ENCODE data around the gene ATP8A1. TPM values are rescaled to one million over a fixed set of nuclear protein-coding genes. Genes with fewer than 3 reads are reported as not detected.

ATP8A1 gene
- total RNA-seq, 6 donors from 2014 or later = 39.5 to 264 (median 144) TPM

DNA sequence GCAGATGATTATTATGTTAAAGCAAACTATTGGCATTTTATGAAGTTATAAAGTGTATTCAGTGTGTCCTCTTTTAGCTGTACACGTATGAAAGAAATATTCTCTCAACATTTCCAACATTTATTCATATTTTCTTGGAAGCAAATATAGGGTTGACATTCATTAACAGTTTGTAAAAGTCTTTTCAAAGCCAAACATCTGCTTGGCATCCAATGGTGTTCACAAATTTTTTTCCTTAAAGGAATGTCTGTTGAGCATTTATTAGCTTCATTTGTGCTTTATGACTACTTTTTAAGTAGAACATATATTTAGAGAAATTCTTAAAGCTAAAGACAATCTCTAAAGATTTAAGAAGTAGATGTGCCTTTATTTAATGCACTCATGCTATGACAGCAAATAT lies 176.6 kb downstream of the ATP8A1 start:
- no peaks in the 10 kb centered on the region for H3K4me1 ChIP-seq
- TF ChIP-seq POLR2A (IDR thresholded peaks at IDR 0.05) (no peak), EP300 (IDR thresholded peaks at IDR 0.05) (no peak), POLR2AphosphoS5 (IDR thresholded peaks at IDR 0.05) (no peak)
- TF ChIP-seq, protein P1, sequence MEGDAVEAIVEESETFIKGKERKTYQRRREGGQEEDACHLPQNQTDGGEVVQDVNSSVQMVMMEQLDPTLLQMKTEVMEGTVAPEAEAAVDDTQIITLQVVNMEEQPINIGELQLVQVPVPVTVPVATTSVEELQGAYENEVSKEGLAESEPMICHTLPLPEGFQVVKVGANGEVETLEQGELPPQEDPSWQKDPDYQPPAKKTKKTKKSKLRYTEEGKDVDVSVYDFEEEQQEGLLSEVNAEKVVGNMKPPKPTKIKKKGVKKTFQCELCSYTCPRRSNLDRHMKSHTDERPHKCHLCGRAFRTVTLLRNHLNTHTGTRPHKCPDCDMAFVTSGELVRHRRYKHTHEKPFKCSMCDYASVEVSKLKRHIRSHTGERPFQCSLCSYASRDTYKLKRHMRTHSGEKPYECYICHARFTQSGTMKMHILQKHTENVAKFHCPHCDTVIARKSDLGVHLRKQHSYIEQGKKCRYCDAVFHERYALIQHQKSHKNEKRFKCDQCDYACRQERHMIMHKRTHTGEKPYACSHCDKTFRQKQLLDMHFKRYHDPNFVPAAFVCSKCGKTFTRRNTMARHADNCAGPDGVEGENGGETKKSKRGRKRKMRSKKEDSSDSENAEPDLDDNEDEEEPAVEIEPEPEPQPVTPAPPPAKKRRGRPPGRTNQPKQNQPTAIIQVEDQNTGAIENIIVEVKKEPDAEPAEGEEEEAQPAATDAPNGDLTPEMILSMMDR (IDR thresholded peaks at IDR 0.05) = no peak
- no peaks in the 10 kb centered on the region for H3K27me3 ChIP-seq
- H3K4me3 ChIP-seq = no peak overlapping the region
- WGBS, 2 donors = 76 to 93% methylated on average over 1 of the region's 1 CpG
- no peak overlapping the region for H3K27ac ChIP-seq
- no peak for DNase-seq
- ATAC-seq (ENCODE audit: low FRiP score in 2 of 2) = no peak
- H3K9me3 ChIP-seq = no peaks in the 10 kb centered on the region
- H3K36me3 ChIP-seq = no peaks in the 10 kb centered on the region

DNA sequence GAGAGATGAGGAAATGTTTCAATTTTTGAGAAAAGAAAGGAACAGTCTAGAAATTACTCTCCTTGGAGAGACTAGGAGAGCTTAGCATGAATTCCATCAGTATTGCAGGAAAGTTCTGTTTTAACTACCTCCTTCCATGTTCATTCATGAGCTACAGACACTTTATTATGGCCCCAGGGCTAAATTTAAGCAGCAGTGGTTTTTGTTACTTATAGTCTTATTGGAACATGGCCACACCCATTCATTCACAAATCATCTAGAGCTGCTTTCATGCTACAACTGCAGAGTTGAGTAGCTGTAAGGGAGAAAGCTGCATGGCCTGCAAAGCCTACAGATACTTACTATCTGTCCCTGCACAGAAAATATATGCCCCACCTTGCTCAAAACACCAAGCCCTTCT lies 178.0 kb downstream of the ATP8A1 start:
- DNase-seq (no peak), ATAC-seq (ENCODE audit: low FRiP score in 2 of 2) (no peak)
- TF ChIP-seq POLR2A (IDR thresholded peaks at IDR 0.05) (no peak), POLR2AphosphoS5 (IDR thresholded peaks at IDR 0.05) (no peak), EP300 (IDR thresholded peaks at IDR 0.05) (no peak)
- TF ChIP-seq, protein P1 (IDR thresholded peaks at IDR 0.05) = no peak
- Histone ChIP-seq H3K9me3 (no peaks in the 10 kb centered on the region), H3K4me1 (peaks cover 0 to 7% (median 0%) of the 10 kb centered on the region in 4 donors), H3K4me3 (no peak overlapping the region), H3K27ac (no peak overlapping the region), H3K36me3 (no peaks in the 10 kb centered on the region), H3K27me3 (no peaks in the 10 kb centered on the region)

DNA sequence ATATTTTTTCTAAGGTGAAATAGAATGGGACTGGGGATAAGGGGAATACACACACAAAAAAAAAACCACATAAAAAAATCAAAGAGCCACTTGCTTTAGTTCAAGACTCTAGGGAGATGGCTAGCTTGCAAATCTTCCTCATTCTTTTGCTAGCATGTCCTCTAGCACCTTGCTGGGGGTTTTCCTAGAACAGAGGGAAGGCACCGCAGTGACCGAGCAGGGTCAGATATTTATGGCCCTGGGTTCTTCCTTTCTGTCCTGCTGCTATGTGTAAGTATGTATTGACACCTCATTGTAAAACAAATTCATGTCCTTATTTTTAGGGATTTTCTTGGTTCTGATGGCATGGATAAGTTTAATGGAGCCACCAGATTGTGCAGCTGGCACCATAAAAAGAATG lies 178.4 kb downstream of the ATP8A1 start:
- no peak for ATAC-seq (ENCODE audit: low FRiP score in 2 of 2)
- H3K4me1 ChIP-seq = peaks cover 0 to 11% (median 0%) of the 10 kb centered on the region in 4 donors
- WGBS, 2 donors = 82 to 88% methylated on average over 2 of the region's 2 CpGs
- TF ChIP-seq EP300 (IDR thresholded peaks at IDR 0.05) (no peak), POLR2A (IDR thresholded peaks at IDR 0.05) (no peak), POLR2AphosphoS5 (IDR thresholded peaks at IDR 0.05) (no peak)
- TF ChIP-seq, protein P1 (IDR thresholded peaks at IDR 0.05) = no peak
- no peaks in the 10 kb centered on the region for H3K27me3 ChIP-seq
- no peak overlapping the region for H3K4me3 ChIP-seq
- H3K9me3 ChIP-seq = no peaks in the 10 kb centered on the region
- DNase-seq = no peak
- no peak overlapping the region for H3K27ac ChIP-seq
- H3K36me3 ChIP-seq = no peaks in the 10 kb centered on the region

DNA sequence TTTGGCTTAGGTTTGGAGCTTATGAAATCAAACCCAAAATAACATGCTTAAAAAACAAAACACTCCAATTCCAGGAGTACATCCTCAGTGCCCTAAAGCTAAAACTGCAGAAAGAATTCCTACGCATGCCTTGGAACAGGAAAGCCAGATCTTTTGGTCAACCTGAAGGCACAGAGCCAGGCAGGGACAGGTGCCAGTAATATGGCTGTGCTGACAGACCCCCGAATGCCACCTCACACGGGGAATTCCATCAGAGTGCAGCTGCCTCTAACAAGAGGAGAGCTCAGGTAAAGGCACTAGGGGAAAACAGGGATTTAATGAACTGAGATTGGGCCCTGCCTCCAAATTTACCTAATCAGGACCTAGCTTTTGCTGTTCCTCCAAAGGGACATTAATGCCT lies 182.5 kb downstream of the ATP8A1 start:
- ATAC-seq (ENCODE audit: low FRiP score in 2 of 2) = no peak
- peaks cover 0 to 11% (median 0%) of the 10 kb centered on the region in 4 donors for H3K4me1 ChIP-seq

More for the DNA sequence above, 182.5 kb downstream of the ATP8A1 start:
- Histone ChIP-seq H3K36me3 (no peaks in the 10 kb centered on the region), H3K27ac (no peak overlapping the region), H3K4me3 (no peak overlapping the region), H3K27me3 (no peaks in the 10 kb centered on the region), H3K9me3 (no peaks in the 10 kb centered on the region)
- TF ChIP-seq, protein P1 (IDR thresholded peaks at IDR 0.05) = no peak
- TF ChIP-seq EP300 (IDR thresholded peaks at IDR 0.05) (no peak), POLR2A (IDR thresholded peaks at IDR 0.05) (no peak), POLR2AphosphoS5 (IDR thresholded peaks at IDR 0.05) (no peak)
- 41 to 48% methylated on average over 3 of the region's 3 CpGs for WGBS, 2 donors
- DNase-seq = no peak

Measured in upper lobe of left lung (tissue), 6 donors.